ENCODE data around the gene CACNA1E.
"Not testable (repeated sequence)": the region's sequence is repeated elsewhere in the genome, so short reads cannot be mapped to it uniquely, and the experiment has no call there.

CACNA1E gene

GRCh38 chr1:181821701-181822100 lies 338.4 kb downstream of the CACNA1E start:
- TF ChIP-seq, protein P1, sequence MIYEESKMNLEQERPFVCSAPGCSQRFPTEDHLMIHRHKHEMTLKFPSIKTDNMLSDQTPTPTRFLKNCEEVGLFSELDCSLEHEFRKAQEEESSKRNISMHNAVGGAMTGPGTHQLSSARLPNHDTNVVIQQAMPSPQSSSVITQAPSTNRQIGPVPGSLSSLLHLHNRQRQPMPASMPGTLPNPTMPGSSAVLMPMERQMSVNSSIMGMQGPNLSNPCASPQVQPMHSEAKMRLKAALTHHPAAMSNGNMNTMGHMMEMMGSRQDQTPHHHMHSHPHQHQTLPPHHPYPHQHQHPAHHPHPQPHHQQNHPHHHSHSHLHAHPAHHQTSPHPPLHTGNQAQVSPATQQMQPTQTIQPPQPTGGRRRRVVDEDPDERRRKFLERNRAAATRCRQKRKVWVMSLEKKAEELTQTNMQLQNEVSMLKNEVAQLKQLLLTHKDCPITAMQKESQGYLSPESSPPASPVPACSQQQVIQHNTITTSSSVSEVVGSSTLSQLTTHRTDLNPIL (CRISPR knock-in tag; IDR thresholded peaks at IDR 0.05; ENCODE audit: low read depth), result no peak
- TF ChIP-seq TOX (CRISPR knock-in tag; IDR thresholded peaks at IDR 0.05; ENCODE audit: borderline replicate concordance) (no peak), CSDC2 (CRISPR knock-in tag; IDR thresholded peaks at IDR 0.05) (no peak), ESRRG (CRISPR knock-in tag; IDR thresholded peaks at IDR 0.05) (no peak), ZFP30 (CRISPR knock-in tag; IDR thresholded peaks at IDR 0.05) (no peak)
- ATAC-seq, result no peak

- ATAC-seq, result not testable (repeated sequence)
Measured at GRCh38 chr1:181832173-181832880, 349.0 kb downstream of the CACNA1E start.

- ATAC-seq, result no peak
- TF ChIP-seq TSHZ2 (CRISPR knock-in tag; IDR thresholded peaks at IDR 0.05) (no peak), ARNTL (CRISPR knock-in tag; IDR thresholded peaks at IDR 0.05; ENCODE audit: borderline replicate concordance, low read depth) (no peak)
Measured at GRCh38 chr1:181846001-181846645, 362.8 kb downstream of the CACNA1E start.

GRCh38 chr1:181846681-181847080 lies 363.4 kb downstream of the CACNA1E start:
- TF ChIP-seq TOX (CRISPR knock-in tag; IDR thresholded peaks at IDR 0.05; ENCODE audit: borderline replicate concordance) (no peak), SNAI2 (CRISPR knock-in tag; IDR thresholded peaks at IDR 0.05) (no peak), ARNTL (CRISPR knock-in tag; IDR thresholded peaks at IDR 0.05; ENCODE audit: borderline replicate concordance, low read depth) (no peak), RARB (CRISPR knock-in tag; IDR thresholded peaks at IDR 0.05) (no peak), ISL1 (CRISPR knock-in tag; IDR thresholded peaks at IDR 0.05) (no peak), TCF4 (CRISPR knock-in tag; IDR thresholded peaks at IDR 0.05; ENCODE audit: borderline replicate concordance) (no peak), GLIS3 (CRISPR knock-in tag; IDR thresholded peaks at IDR 0.05) (no peak), ESRRG (CRISPR knock-in tag; IDR thresholded peaks at IDR 0.05) (no peak), POU6F1 (CRISPR knock-in tag; IDR thresholded peaks at IDR 0.05; ENCODE audit: borderline replicate concordance, low read depth) (no peak), ZNF70 (CRISPR knock-in tag; IDR thresholded peaks at IDR 0.05) (no peak), ZNF8 (CRISPR knock-in tag; IDR thresholded peaks at IDR 0.05) (no peak), ZFP3 (CRISPR knock-in tag; IDR thresholded peaks at IDR 0.05) (no peak), BACH2 (CRISPR knock-in tag; IDR thresholded peaks at IDR 0.05; ENCODE audit: borderline replicate concordance) (no peak), ZNF565 (CRISPR knock-in tag; conservative IDR thresholded peaks at IDR 0.05; ENCODE audit: low read depth) (no peak), PPARA (CRISPR knock-in tag; IDR thresholded peaks at IDR 0.05; ENCODE audit: borderline replicate concordance) (no peak), TSHZ2 (CRISPR knock-in tag; IDR thresholded peaks at IDR 0.05) (no peak), OSR1 (CRISPR knock-in tag; IDR thresholded peaks at IDR 0.05) (no peak), ZFP30 (CRISPR knock-in tag; IDR thresholded peaks at IDR 0.05) (no peak)
- TF ChIP-seq, protein P1 (CRISPR knock-in tag; IDR thresholded peaks at IDR 0.05; ENCODE audit: low read depth), result no peak
- TF ChIP-seq, protein P2, sequence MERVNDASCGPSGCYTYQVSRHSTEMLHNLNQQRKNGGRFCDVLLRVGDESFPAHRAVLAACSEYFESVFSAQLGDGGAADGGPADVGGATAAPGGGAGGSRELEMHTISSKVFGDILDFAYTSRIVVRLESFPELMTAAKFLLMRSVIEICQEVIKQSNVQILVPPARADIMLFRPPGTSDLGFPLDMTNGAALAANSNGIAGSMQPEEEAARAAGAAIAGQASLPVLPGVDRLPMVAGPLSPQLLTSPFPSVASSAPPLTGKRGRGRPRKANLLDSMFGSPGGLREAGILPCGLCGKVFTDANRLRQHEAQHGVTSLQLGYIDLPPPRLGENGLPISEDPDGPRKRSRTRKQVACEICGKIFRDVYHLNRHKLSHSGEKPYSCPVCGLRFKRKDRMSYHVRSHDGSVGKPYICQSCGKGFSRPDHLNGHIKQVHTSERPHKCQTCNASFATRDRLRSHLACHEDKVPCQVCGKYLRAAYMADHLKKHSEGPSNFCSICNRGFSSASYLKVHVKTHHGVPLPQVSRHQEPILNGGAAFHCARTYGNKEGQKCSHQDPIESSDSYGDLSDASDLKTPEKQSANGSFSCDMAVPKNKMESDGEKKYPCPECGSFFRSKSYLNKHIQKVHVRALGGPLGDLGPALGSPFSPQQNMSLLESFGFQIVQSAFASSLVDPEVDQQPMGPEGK (CRISPR knock-in tag; IDR thresholded peaks at IDR 0.05; ENCODE audit: borderline replicate concordance), result no peak
- no peak for ATAC-seq

Measured in SK-N-SH treated with all-trans-retinoic acid at 6 μM for 48 hours (cell line).